NOMO-1 treated with dmso at 0.1 percent for 144 hours (cell line): Measurements from ENCODE around the gene TNFRSF1B.

Experiments
- DNase-seq: peaks from one replicate; lab custom pipeline; 2025; ENCODE audit not compliant: unreplicated experiment; lab: John Stamatoyannopoulos, UW

The TNFRSF1B gene

DNA sequence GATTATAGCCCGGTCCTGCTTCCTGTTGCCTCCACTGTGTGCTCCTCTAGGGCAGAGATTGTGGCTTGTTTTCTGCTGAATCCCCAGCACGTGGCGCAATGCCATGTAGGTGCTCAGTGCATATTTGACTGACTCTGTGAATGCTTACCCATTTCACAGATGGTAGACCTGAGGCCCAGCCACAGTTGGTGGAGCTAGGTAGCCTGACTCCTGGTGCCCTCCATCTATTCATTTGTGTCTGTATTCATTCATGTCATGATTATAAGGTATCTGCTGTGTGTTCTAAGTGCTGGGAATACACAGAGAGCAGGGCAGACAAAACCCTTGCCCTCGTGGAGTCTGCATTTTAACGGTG, 22.5 kb downstream of the TNFRSF1B start:
- no peak for DNase-seq

DNA sequence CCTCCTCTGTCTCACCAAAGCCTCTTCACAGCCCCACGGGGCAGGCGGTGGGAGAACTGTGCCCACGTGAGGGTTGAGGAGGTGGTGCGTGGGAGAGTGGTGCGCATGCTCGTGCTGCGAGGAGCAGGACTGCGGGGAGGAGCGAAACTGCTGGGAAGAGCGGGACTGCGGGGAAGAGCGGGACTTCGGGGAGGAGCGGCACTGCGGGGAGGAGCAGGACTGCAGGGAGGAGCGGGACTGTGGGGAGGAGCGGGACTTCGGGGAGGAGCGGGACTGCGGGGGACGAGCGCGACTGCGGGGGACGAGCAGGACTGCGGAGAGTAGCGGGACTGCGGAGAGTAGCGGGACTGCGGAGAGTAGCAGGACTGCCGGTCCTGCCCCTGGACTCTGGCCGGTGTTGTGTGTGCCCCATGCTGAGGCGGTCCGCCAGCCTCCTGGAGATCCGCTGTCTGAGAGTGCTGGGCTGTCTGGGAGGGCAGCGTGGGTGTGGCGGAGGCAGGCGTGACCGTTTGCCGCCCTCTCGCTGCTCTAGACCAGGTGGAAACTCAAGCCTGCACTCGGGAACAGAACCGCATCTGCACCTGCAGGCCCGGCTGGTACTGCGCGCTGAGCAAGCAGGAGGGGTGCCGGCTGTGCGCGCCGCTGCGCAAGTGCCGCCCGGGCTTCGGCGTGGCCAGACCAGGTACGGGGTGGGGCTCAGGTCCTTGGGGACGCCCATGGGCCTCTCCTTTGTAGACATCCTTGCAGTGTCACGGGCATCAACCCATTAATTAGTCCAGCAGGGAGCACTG, 24.6 kb downstream of the TNFRSF1B start:
- DNase-seq, result no peak

DNA sequence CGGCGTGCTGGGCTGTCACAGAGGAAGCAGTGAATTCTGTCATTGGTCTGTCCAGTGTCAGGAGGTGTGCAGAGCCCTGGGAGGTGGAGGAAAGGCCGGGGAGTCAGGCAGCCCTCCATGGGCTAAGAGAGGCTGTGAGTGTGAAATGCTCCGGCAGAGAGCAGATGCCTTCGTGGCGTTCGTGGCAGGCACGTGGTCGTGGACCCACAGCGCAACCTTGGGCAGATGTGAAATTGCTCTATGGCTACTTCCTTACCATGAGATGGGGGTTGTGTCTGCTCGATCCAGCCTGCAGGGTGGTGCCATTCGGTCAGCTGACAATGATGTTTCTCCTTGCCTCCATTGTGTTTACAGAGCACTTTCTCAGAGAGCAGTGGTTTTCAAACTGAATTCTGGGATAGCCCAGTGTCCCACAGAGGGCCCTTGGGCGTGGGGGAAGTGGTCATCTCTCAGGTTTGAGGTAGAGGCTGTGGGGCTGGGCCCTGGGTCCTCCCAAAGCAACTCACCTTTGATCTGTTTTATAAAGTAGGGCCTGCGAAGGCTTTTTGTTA, 27.9 kb downstream of the TNFRSF1B start:
- no peak for DNase-seq

DNA sequence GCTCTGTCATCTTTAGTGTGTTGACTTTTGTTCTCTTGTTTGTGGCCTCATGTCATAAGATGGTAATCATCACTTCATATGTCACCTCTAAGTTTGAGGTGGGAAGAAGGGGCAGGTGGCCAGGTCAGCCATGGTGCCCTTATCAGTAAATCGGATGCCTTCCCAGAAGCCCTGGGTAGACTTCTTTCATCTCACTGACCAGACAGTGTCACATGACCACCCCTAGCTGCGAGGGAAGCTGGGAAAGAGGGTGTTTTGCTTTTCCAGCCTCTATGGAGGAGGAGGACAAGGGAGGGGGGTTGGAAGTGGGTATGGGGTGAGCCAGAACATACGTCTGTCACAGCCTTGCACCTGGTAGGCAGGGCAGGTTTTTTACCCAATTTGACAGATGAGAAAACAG, 28.6 kb downstream of the TNFRSF1B start:
- no peak for DNase-seq

DNA sequence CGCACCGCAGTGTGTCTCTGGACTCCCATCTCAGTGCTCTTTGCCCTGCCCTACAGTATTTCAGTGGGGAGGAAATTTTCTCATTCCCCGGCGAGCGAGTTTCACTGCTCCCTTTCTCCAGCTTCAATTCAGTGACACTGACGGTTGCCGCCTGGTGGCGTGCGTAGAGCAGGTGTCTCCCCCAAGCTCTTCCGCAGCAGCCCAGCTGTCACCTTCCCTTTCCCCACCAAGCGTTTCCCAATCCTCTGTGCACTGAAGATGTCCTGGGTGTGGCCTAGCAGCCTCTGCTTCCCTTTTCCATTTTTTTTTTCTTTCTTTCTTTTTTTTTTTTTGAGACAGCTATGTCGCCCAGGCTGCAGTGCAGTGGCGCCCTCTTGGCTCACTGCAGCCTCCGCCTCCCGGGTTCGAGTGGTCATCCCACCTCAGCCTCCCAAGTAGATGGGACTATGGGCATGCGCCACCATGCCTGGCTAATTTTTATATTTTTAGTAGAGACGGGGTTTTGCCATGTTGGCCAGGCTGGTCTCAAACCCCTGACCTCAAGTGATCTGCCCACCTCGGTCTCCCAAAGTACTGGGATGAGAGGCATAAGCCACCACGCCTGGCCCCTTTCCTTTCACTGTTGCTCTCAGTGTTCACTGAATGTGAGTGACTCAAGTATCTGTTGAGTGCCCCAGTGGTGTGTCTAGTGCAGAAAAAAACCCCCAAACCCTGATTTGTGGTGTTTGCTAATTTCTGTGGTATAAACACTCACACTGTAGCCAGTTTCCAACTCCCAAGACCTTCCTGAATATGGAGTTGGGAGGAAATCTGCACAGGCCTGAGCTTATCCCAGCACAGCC, 30.1 kb downstream of the TNFRSF1B start:
- DNase-seq, result peak; percentile 96

DNA sequence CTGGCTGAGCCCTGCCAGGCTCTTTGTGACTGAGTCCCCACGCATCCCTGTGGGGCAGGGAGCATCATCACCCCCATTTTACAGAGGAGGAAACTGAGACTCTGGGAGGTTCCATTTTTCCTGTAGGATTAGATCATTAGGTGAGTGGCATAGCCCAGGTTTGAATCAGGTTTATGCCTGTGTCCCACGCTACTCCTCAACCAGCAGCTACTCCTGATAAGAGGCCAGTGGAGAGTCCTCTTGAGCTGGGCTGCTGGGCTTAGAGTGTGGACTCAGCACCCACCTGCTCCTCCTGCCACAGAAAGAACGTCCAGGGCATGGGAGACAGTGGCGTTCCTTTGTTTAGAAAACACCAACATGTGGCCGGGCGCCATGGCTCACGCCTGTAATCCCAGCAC, 30.7 kb downstream of the TNFRSF1B start:
- no peak for DNase-seq

DNA sequence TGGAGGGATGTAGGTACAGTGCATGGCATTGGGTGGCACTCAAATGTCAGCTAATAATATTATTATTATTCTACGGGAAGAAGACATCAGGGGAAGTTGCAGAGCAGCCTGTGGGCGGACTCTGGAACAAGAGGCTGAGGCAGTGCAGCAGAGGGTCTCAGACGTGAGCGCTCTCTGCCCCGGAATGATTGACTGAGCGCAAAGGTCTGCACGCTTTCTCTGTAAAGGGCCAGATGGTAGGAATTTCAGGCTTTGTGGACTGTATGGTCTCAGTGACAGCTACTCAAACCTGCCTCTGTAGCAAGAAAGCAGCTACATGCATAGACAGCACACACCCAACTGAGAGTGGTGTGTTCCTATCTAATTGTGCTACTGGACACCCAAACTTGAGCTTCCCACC, 33.4 kb downstream of the TNFRSF1B start:
- DNase-seq, result no peak

DNA sequence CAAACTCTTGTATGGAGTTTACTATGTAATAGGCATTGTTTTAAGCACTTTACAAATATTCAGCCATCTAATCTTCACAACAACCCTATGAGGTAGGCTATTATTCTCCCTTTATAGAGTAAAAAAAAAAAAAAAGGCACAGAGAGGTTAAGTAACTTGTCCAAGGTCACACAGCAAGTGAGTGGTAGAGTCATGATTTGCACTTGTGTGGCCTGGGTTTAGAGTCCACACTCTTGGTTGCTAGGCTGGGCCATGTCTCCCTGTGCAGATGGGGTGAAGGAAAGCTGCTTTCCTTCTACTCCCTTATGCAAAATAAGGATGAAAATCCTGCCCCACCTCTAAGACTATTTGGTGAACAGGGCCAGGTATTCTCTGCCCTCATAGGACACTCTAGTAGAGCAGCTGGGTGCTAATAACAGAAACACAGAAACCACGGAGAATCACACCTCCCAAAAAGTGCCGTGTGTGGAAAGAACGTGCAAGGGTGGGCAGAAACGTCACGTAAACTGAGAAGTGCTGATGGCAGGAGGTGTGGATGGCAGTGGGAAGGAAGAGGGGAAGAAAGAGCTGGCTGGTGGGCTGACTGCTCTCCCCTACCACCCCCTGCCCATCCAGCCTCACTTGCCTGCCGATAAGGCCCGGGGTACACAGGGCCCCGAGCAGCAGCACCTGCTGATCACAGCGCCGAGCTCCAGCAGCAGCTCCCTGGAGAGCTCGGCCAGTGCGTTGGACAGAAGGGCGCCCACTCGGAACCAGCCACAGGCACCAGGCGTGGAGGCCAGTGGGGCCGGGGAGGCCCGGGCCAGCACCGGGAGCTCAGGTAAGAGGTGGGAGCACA, 34.8 kb downstream of the TNFRSF1B start:
- DNase-seq, result no peak

DNA sequence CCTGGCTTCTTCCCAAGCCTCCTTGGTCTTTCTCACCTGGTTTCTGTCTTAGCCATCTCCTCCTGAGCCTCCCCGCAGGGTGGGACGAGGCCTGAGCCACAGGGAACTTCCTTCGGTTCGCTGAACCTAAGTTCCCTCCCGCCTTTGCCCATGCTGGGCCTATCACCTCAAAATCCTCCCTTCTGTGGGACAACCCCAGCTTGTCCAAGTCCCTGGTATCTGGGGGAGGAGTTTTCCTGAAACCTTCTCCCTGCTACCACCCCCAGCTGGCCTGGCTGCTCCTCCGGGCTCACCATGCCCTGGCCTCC, 35.4 kb downstream of the TNFRSF1B start:
- DNase-seq, result no peak

DNA sequence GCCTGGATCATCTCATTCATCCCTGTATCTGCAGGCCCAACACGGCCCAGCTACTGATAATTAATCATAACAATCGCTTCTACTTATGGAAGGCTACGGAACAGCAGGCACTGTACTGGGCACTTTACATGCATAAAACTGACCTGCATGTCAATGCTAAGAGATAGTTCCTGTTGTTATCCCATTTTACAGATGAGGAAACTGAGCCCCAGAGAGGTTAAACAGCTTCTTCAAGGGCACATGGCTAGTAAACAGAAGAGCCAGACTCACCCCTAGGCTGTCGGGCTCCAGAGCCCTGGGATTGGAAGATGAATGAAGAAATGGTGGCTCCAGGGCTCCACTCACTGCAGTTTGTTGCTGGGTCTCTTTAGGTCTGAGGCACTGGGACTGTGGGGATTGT, 35.8 kb downstream of the TNFRSF1B start:
- no peak for DNase-seq

DNA sequence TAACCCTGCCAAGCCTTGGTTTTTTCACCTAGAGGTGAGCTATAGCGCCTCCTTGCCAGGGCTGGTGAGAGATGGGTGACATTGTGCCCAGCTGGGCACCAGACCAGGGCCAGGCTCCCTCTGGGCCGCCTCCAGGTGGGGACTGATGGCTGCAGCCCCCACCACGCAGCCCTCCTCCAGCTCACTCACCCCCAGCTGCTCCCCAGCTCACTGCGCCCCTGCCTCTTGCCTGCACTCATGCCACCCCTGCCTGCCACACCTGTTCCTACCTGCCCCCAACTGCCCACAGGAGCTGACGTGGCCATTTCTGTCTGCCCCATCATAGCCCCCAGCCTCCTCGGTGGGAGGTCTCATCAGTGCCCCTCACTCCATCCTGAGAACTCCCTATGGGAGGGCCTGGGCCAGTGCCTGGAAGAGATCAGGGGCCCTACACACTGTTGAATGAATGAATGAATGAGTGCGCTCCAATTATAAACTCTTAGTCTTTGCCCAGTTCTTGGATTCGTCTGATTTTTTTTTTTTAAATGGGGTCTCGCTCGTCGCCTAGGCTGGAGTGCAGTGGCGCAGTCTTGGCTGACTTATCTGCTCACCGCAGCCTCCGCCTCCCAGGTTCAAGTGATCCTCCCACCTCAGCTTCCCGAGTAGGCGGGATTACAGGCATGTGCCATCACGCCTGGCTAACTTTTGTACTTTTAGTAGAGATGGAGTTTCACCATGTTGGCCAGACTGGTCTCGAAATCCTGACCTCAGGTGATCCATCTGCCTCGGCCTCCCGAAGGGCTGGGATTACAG, 36.6 kb downstream of the TNFRSF1B start:
- DNase-seq, result no peak

DNA sequence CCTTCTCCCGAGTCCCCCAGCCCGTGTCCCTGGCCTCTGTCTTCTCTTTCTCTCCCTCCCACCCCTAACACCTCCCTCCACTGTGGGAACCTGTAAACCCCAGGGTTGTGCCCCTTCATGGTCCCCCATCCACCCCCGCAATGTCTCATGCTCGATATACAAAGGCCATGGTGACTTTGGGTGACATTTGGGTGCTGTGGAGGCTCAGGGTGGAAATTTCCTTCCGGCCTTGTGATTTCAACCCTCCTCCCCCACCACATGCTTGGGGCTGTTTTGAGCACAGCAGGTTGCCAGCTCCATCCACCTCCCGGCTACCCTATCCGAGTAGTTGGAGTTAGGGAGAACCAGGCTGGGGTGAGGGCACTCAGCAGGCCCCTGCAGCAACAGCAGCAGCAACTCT, 37.3 kb downstream of the TNFRSF1B start:
- DNase-seq, result no peak

DNA sequence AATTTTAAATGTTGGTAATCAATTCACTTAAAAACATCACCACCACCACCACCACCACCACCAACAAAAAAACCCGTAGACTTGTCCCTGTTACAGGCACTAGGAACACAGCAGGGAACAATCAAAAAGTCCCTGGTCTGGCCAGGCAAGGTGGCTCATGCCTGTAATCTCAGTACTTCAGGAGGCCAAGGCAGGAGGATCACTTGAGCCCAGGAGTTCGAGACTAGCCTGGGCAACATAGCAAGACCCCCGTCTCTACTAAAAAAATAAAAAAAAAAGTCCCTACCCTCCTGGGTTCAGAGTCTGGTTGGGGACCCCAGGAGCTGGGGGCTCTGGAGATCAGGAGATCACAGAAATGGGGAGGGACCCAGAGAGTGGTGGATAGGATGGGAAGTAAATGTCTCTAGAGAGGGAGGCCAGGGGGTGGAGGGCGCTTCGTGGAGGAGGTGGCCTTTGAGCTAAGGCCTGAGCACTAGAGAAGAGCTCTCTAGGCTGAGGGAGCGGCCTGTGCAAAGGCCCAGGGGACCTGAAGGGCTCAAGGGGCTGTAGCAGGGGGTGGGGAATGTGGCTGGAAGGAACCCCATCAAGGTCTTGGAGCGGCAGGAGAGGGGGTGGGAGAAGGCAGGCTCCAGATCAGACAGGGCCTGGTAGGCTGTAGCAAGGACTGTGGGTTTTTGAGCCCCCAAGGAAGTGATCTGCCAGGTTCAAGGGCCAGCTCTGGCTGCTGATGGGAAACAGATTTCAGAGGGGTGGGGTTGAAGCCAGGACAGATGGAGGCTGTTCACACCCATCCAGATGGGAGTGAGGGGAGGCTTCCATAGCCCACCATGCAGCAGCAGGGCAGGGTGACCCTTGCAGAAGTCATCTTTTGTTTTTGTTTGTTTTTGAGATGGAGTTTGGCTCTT, 38.2 kb downstream of the TNFRSF1B start:
- DNase-seq, result no peak

DNA sequence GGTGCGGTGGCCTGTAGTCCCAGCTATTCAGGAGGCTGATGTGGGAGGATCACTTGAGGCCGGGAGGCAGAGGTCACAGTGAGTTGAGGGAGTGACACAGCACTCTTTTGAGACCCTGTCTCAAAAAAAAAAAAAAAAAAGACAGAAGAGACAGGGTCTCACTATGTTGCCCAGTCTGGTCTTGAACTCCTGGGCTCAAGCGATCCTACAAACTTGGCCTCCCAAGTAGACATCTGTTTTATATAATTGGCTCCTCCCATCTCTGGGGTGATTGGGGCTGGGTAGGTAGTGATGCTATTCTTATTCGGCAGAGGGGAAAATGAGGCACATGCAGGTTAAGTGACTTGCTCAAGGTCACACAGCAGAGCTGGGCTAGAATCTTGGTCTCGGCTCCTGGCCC, 39.4 kb downstream of the TNFRSF1B start:
- no peak for DNase-seq

DNA sequence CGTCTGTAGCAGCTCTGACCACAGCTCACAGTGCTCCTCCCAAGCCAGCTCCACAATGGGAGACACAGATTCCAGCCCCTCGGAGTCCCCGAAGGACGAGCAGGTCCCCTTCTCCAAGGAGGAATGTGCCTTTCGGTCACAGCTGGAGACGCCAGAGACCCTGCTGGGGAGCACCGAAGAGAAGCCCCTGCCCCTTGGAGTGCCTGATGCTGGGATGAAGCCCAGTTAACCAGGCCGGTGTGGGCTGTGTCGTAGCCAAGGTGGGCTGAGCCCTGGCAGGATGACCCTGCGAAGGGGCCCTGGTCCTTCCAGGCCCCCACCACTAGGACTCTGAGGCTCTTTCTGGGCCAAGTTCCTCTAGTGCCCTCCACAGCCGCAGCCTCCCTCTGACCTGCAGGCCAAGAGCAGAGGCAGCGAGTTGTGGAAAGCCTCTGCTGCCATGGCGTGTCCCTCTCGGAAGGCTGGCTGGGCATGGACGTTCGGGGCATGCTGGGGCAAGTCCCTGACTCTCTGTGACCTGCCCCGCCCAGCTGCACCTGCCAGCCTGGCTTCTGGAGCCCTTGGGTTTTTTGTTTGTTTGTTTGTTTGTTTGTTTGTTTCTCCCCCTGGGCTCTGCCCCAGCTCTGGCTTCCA, 40.1 kb downstream of the TNFRSF1B start:
- DNase-seq, result no peak

DNA sequence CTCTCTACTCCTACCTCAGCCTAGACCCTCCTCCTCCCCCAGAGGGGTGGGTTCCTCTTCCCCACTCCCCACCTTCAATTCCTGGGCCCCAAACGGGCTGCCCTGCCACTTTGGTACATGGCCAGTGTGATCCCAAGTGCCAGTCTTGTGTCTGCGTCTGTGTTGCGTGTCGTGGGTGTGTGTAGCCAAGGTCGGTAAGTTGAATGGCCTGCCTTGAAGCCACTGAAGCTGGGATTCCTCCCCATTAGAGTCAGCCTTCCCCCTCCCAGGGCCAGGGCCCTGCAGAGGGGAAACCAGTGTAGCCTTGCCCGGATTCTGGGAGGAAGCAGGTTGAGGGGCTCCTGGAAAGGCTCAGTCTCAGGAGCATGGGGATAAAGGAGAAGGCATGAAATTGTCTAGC, 41.5 kb downstream of the TNFRSF1B start:
- no peak for DNase-seq

DNA sequence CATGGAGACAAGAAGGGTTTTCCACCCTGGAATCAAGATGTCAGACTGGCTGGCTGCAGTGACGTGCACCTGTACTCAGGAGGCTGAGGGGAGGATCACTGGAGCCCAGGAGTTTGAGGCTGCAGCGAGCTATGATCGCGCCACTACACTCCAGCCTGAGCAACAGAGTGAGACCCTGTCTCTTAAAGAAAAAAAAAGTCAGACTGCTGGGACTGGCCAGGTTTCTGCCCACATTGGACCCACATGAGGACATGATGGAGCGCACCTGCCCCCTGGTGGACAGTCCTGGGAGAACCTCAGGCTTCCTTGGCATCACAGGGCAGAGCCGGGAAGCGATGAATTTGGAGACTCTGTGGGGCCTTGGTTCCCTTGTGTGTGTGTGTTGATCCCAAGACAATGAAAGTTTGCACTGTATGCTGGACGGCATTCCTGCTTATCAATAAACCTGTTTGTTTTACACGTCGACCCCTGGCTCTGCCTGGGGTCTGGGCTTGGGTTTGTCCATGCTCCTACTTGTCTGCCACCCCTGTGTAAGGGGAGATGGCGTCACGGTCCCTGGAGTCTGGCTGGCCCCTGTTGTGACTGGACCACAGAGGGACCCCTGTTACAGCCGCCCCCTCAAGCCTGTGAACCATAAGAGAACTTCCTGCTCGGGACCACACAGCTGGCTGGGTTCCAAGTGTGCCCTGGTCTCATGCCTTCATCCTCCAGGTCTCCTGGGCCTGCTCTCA, 42.1 kb downstream of the TNFRSF1B start:
- peak; percentile 10 for DNase-seq

DNA sequence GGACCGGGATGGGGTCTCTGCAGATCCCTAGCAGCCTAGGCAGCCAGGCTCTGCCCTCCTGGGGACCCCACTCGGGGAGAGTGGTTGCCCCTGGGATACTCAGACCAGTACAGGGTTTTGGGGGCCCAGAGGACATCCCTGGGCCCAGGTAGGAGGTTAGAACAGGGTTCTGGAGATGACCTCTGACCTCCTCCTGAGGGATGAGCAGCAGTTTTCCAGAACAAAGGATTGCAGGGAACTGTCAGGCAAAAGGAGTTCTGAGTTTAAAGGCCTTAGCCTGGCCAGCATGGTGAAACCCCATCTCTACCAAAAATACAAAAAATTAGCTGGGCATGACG, 42.7 kb downstream of the TNFRSF1B start:
- DNase-seq, result no peak
